Caco-2 (cell line): ENCODE results near the gene TRIM26. TPM values are rescaled to one million over a fixed set of nuclear protein-coding genes. Genes with fewer than 3 reads are reported as not detected.

Experiments used
- BruUV-seq: library from RNA; stranded (reverse); fragments of 400-500 nt; replicated peaks from 2 replicates; lab custom pipeline; 2021; lab: Mats Ljungman, UMichigan
- CTCF ChIA-PET: fragments of 300-600 bp; sonication (Branson Sonifier 250); formaldehyde crosslinking; loops from one replicate; lab custom pipeline; 2022; ENCODE audit warnings: antibody characterized with exemption; lab: Charles Lee
- POLR2A ChIA-PET: fragments of 300-600 bp; sonication (Branson Sonifier 250); formaldehyde crosslinking; loops from one replicate; lab custom pipeline; 2022; ENCODE audit warnings: antibody characterized with exemption; lab: Charles Lee
- DNase-seq, 2 experiments: peaks; one replicate each; pipeline versions ENCODE4 v3.0.0 to v3.0.0-alpha.2; 2020 to 2022
- H3K27me3 ChIP-seq: replicated peaks from 2 replicates; pipeline ENCODE4 v1.6.0; 2011; ENCODE audit warnings: low read length; ENCODE audit not compliant: control insufficient read depth, insufficient read depth
- H3K36me3 ChIP-seq: 2 replicates; pipeline ENCODE4 v1.5.1; 2011; ENCODE audit warnings: low read length; ENCODE audit not compliant: control insufficient read depth, insufficient read depth
- H3K4me1 ChIP-seq: fragments of 250-450 bp; sonication (Bioruptor Pico); 2 replicates; pipeline ENCODE4 v1.5.1; 2020; ENCODE audit warnings: mild to moderate bottlenecking
- H3K4me3 ChIP-seq: 2 replicates; pipeline ENCODE4 v1.5.1; 2011; ENCODE audit warnings: low read depth, mild to moderate bottlenecking, control low read depth, low read length
- H3K9me3 ChIP-seq: fragments of 250-450 bp; sonication (Bioruptor Pico); 2 replicates; pipeline ENCODE4 v1.5.1; 2020; ENCODE audit warnings: mild to moderate bottlenecking, moderate library complexity
- H3K27ac Mint-ChIP-seq: one replicate; pipeline ENCODE4 v1.8.0; 2022; ENCODE audit warnings: mixed read lengths; ENCODE audit not compliant: unreplicated experiment
- H3K27me3 Mint-ChIP-seq: one replicate; pipeline ENCODE4 v1.8.0; 2022; ENCODE audit warnings: mixed read lengths; ENCODE audit not compliant: insufficient read depth, unreplicated experiment
- H3K36me3 Mint-ChIP-seq: one replicate; pipeline ENCODE4 v1.8.0; 2022; ENCODE audit warnings: mild to moderate bottlenecking, mixed read lengths; ENCODE audit not compliant: insufficient read depth, unreplicated experiment
- H3K4me1 Mint-ChIP-seq: one replicate; pipeline ENCODE4 v1.8.0; 2022; ENCODE audit warnings: low read depth, mixed read lengths; ENCODE audit not compliant: unreplicated experiment
- H3K4me3 Mint-ChIP-seq: one replicate; pipeline ENCODE4 v1.8.0; 2022; ENCODE audit warnings: mild to moderate bottlenecking, moderate library complexity, mixed read lengths; ENCODE audit not compliant: unreplicated experiment
- H3K9me3 Mint-ChIP-seq: one replicate; pipeline ENCODE4 v1.8.0; 2022; ENCODE audit warnings: mixed read lengths; ENCODE audit not compliant: unreplicated experiment
- intact Hi-C: fragments of 100-400 bp; cut with micrococcal nuclease; formaldehyde crosslinking; loops from one replicate; pipeline ENCODE4 v1.10.0; 2022; ENCODE audit not compliant: unreplicated experiment
- total RNA-seq: library from RNA; stranded (reverse); gene quantifications from 2 replicates; pipeline ENCODE4 v1.2.3, GENCODE V29; 2022
- TF ChIP-seq, protein P1 (sequence below), 2 experiments: fragments of 200-600 bp in 1 of 2; IDR thresholded peaks; 1 replicate in 1 of 2; 2 replicates in 1 of 2; pipeline versions ENCODE4 v1.5.1 to v1.8.0; 2011 to 2022; ENCODE audit warnings: antibody characterized with exemption in 1 of 2, control low read depth in 1 of 2, inconsistent platforms in 1 of 2, low read depth in 1 of 2, low read length in 1 of 2, mild to moderate bottlenecking in 1 of 2, moderate library complexity in 1 of 2; ENCODE audit not compliant: insufficient read depth in 1 of 2, severe bottlenecking in 1 of 2, unreplicated experiment in 1 of 2

The TRIM26 gene
- total RNA-seq, 1 experiment from 2014 or later, result 49.0 TPM

DNA sequence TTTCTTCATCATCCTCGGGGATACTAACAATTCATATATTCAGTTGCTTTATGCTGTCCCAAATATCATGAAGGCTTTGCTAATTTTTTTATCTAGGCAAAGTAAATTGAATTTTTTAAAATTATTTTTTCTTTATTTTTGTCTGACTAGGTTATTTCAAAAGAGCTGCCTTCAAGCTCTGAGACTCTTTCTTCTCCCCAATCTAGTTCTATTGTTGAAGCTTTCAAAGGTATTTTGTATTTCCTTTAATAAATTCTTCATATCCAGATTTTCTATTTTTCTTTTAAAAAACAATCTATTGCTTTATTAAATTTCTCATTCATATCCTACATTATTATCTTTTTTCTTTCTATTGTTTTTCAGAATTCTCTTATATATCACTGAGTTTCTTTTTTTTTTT lies 33.1 kb downstream of the TRIM26 start:
- Histone ChIP-seq H3K9me3 (peaks cover 8% of the 10 kb centered on the region), H3K4me1 (no peaks in the 10 kb centered on the region), H3K36me3 (no peaks in the 10 kb centered on the region; the same call in 1 of the 2 replicates), H3K4me3 (no peak overlapping the region), H3K27me3 (no peaks in the 10 kb centered on the region)
- H3K4me1 Mint-ChIP-seq, result no peaks in the 10 kb centered on the region
- intact Hi-C loops, result no loop called here
- H3K27me3 Mint-ChIP-seq, result peaks cover 13% of the 10 kb centered on the region
- no peak overlapping the region for H3K4me3 Mint-ChIP-seq
- no peak overlapping the region for H3K27ac Mint-ChIP-seq
- TF ChIP-seq, protein P1, sequence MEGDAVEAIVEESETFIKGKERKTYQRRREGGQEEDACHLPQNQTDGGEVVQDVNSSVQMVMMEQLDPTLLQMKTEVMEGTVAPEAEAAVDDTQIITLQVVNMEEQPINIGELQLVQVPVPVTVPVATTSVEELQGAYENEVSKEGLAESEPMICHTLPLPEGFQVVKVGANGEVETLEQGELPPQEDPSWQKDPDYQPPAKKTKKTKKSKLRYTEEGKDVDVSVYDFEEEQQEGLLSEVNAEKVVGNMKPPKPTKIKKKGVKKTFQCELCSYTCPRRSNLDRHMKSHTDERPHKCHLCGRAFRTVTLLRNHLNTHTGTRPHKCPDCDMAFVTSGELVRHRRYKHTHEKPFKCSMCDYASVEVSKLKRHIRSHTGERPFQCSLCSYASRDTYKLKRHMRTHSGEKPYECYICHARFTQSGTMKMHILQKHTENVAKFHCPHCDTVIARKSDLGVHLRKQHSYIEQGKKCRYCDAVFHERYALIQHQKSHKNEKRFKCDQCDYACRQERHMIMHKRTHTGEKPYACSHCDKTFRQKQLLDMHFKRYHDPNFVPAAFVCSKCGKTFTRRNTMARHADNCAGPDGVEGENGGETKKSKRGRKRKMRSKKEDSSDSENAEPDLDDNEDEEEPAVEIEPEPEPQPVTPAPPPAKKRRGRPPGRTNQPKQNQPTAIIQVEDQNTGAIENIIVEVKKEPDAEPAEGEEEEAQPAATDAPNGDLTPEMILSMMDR (IDR thresholded peaks at IDR 0.05; ENCODE audit: insufficient read depth in 1 of 2, low read depth in 1 of 2, low read length in 1 of 2, severe bottlenecking in 1 of 2, unreplicated experiment in 1 of 2), result no peak
- no TSS peak for BruUV-seq
- ChIA-PET CTCF (no interaction called here), POLR2A (no interaction called here)
- no peaks in the 10 kb centered on the region for H3K9me3 Mint-ChIP-seq
- peaks cover 18% of the 10 kb centered on the region for H3K36me3 Mint-ChIP-seq
- DNase-seq, result no peak

DNA sequence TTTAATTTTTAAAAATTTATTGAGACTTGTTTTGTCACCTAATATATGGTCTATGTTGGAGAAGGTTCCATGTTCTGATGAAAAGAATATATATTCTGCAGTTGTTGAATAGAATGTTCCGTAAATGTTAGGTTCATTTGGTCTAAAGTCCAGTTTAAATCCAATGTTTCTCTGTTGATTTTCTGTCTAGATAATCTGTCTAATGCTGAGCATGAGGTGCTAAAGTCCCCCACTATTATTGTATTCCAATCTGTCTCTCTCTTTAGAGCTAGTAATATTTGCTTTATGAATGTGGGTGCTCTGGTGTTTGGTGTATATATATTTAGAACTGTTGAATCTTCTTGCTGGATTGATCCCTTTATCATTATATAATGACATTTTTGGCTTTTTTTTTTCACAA lies 34.4 kb downstream of the TRIM26 start:
- TF ChIP-seq, protein P1 (IDR thresholded peaks at IDR 0.05; ENCODE audit: insufficient read depth in 1 of 2, low read depth in 1 of 2, low read length in 1 of 2, severe bottlenecking in 1 of 2, unreplicated experiment in 1 of 2), result no peak
- CTCF ChIA-PET, result no interaction called here
- no peak overlapping the region for H3K4me3 Mint-ChIP-seq
- no peaks in the 10 kb centered on the region for H3K4me1 Mint-ChIP-seq
- peaks cover 13% of the 10 kb centered on the region for H3K27me3 Mint-ChIP-seq
- H3K27ac Mint-ChIP-seq, result no peak overlapping the region
- peaks cover 9% of the 10 kb centered on the region for H3K36me3 Mint-ChIP-seq
- POLR2A ChIA-PET, result no interaction called here
- no peaks in the 10 kb centered on the region for H3K27me3 ChIP-seq
- H3K9me3 ChIP-seq, result peaks cover 8% of the 10 kb centered on the region
- intact Hi-C loops, result no loop called here
- BruUV-seq, result no TSS peak
- no peak overlapping the region for H3K4me3 ChIP-seq
- H3K9me3 Mint-ChIP-seq, result no peaks in the 10 kb centered on the region
- H3K4me1 ChIP-seq, result no peaks in the 10 kb centered on the region
- no peak for DNase-seq
- H3K36me3 ChIP-seq, result no peaks in the 10 kb centered on the region

DNA sequence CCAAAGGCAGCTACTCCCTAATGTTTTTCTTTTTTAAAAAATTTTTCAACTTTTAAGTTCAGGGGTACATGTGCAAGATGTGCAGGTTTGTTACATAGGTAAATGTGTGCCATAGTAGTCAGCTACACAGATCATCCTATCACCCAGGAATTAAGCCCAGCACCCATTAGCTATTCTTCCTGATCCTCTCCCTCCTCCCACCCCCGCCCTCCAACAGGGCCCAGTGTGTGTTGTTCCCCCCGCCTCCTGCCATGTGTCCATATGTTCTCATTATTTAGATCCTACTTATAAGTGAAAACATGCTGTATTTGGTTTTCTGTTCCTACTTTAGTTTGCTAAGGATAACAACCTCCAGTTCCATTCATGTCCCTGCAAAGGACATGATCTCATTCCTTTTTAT lies 37.4 kb downstream of the TRIM26 start:
- no peaks in the 10 kb centered on the region for H3K27me3 ChIP-seq
- intact Hi-C loops, result no loop called here
- POLR2A ChIA-PET, result no interaction called here

More for the DNA sequence above, 37.4 kb downstream of the TRIM26 start:
- TF ChIP-seq, protein P1 (IDR thresholded peaks at IDR 0.05; ENCODE audit: insufficient read depth in 1 of 2, low read depth in 1 of 2, low read length in 1 of 2, severe bottlenecking in 1 of 2, unreplicated experiment in 1 of 2), result no peak
- Mint-ChIP-seq H3K4me3 (no peak overlapping the region), H3K9me3 (no peaks in the 10 kb centered on the region), H3K27me3 (peaks cover 13% of the 10 kb centered on the region), H3K4me1 (no peaks in the 10 kb centered on the region), H3K36me3 (peaks cover under 1% of the 10 kb centered on the region), H3K27ac (no peak overlapping the region)
- Histone ChIP-seq H3K4me1 (no peaks in the 10 kb centered on the region), H3K4me3 (no peak overlapping the region), H3K9me3 (peaks cover 7% of the 10 kb centered on the region), H3K36me3 (no peaks in the 10 kb centered on the region)
- CTCF ChIA-PET, result interaction anchor here (1.0 kb wide), 1 partner anchor 31 kb away, joined by 4 read pairs; no protein-coding TSS in a partner anchor
- DNase-seq, result no peak
- BruUV-seq, result no TSS peak
